GM19455 (cell line): Measurements from ENCODE around the gene A4GALT.
"Not testable (repeated sequence)": the region's sequence is repeated elsewhere in the genome, so short reads cannot be mapped to it uniquely, and the experiment has no call there.

ENCODE experiments used
- ATAC-seq: cut with Tn5 transposase; IDR thresholded peaks from one replicate; pipeline ENCODE4 v1.9.1; 2021; ENCODE audit not compliant: unreplicated experiment

Gene A4GALT, protein sequence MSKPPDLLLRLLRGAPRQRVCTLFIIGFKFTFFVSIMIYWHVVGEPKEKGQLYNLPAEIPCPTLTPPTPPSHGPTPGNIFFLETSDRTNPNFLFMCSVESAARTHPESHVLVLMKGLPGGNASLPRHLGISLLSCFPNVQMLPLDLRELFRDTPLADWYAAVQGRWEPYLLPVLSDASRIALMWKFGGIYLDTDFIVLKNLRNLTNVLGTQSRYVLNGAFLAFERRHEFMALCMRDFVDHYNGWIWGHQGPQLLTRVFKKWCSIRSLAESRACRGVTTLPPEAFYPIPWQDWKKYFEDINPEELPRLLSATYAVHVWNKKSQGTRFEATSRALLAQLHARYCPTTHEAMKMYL

DNA sequence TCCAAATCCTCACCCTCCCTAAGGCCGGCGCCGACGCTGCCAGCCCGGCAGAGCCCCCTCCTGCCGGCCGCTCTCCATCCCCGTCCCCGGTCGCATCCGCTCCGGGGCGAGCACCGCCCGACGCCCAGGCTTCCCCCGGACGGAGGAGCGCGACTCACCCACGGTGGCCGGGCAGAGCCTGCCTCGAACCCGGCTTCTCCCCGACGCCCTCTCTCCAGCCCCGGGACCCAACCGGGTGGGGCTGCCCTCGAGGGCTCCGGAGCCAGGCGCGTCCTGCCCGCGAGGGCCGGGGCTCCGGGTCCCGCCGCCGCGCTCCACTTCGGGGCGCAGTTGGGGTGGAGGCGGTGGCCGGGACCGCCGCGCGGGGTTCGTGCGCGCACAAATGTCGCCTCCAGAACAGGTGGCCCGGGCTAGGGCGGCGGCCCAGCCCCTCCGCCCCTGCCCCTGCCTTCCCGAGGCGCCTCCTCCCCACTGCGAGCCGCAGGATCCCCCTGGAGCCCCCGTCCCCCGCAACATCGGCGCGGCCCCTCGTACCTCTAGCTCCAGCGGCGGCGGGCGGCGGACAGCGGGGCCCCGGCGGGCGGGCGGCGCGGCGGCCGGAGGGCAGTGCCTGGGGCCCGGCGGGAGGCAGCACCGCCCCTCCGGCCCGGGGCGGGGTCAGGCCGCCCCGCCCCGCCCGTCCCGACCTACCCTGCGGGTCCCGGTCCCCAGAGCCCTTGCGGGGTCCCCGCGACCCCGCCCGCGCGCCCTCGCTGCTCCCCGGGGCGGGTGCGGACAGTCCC, at the start of gene A4GALT:
TSS of gene A4GALT (minus strand) at position 608 of the 782 bp plus-strand sequence. CDS start 26,919 bp downstream, outside the sequence.
- no peak for ATAC-seq

- ATAC-seq = no peak
These were observed 49.7 kb upstream of the A4GALT start for GRCh38 chr22:42770448-42770726.

DNA sequence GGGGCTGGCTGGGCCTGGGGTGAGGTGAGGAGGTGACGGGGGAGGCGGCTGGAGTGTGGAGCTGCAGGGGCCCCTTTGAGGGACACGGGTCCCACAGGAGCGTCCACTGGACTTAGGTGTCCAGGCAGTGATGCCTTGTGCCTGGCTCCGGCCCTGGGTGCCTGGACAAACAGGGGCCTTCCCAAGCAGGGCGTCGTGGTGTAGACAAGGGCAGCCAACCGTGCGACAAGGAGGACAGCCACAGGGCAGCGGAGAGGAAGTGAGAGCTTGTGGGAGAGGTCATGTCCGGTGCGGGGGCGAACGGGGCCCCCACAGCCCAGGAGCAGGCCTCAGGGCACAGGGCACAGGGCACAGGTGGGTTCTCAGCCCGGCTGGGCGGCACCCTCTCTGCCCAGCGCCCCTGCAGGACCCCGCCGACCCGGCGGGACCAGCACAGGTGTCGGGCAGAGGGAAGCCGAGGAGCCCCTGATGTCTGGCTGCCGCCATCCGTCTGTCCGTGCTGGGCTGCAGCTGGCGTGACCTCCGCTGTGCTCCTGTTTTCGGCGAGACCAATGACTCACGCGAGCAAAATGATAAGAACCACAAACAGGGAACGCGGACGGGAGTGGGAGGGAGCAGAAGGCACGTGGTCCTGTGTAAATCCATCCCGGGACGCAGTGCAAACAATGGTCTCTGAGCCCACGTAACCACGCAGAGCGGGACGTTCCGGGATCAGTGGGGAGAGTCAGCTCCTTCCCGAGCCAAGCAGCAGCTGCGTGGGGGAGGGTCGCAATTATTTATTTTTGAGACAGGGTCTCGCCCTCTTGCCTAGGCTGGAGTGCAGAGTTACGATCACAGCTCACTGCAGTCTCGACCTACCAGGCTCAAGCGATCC, 49.1 kb upstream of the A4GALT start:
- peak; percentile 72 for ATAC-seq

- no peak for ATAC-seq
These were observed 48.5 kb upstream of the A4GALT start for GRCh38 chr22:42769238-42769573.

DNA sequence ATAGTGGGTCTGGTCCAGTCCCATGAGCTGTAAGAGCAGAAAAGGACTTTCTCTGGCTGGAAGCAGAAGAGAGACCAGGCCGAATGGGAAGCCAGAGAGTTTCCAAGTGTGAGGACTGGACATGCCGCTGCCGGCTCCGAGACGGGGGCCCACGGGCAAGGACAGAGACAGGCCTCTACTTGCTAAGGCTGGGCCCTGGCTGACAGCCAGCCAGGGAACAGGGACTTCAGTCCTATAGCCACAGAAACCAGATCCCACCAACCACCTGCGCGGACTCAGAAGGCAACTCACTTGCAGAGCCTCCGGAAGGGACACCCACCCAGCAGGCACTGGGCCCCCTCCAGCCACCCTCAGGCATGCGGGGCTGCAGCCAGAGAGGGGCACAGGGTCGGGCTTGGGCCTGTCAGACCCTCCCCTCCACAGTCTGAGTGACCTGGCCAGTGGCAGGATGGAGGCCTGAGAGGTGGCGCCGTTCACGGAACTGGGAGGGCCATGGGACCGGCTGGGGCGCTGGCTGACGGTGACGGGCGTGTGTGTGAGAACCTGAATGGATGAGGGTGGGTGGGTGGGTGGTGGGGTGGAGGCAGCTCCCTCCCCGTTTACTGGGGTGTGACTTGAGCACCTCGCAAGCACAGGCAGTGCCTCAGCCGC, 47.8 kb upstream of the A4GALT start:
- no peak for ATAC-seq

GRCh38 chr22:42766860-42767259, 46.2 kb upstream of the A4GALT start:
- ATAC-seq = no peak

DNA sequence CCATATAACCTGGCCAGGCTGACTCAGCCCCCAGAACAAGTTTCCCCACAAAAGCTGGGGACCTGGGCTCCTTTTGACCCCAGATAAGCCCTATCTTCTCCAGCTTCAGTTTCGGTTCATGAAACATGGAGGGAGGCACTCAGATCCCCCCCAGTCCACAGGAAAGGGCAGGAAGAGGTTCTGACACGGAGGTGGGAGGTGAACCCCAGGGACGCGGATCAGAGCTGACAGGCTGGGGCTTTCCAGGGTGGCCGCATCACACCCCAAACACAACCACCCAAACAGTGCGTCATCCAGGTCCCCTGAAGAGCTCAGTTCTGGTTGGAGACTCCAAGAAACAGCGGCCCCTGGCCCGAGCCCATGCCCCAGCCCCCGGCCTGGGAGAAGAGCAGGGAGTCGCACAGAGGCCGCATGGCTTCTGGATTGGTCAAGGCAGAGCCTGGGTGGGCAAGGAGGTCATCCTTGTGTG, 44.3 kb upstream of the A4GALT start:
- ATAC-seq = no peak

GRCh38 chr22:42763965-42764480, 43.4 kb upstream of the A4GALT start:
- no peak for ATAC-seq

- no peak for ATAC-seq
These were observed 40.3 kb upstream of the A4GALT start for GRCh38 chr22:42760806-42761565.

- ATAC-seq = no peak
These were observed 38.4 kb upstream of the A4GALT start for GRCh38 chr22:42758931-42759629.

DNA sequence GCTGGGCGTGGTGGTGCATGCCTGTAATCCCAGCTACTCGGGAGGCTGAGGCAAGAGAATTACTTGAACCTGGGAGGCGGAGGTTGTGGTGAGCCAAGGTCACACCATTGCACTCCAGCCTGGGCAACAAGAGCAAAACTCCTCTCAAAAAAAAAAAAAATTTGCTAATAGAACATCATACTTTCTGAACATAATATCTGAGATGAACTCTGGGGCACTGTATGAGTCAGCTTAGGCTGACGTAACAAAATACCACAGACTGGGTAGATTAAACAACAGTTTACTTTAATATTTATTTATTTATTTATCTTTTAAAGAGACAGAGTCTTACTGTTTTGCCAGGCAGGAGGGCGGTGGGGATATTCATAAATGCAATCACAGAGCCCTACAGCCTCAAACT, 34.9 kb upstream of the A4GALT start:
- not testable (repeated sequence) for ATAC-seq

DNA sequence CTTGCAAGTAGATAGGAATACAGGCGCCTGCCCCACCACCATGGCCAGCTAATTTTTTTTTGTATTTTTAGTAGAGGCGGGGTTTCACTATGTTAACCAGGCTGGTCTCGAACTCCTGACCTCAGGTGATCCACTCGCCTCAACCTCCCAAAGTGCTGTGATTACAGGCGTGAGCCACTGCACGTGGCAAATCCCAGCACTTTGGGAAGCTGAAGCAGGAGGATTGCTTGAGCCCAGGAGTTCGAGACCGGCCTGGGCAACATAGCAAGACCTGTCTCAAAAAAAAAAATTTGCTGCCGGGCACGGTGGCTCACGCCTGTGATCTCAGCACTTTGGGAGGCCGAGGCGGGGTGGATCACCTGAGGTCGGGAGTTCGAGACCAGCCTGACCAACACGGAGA, 34.5 kb upstream of the A4GALT start:
- not testable (repeated sequence) for ATAC-seq

DNA sequence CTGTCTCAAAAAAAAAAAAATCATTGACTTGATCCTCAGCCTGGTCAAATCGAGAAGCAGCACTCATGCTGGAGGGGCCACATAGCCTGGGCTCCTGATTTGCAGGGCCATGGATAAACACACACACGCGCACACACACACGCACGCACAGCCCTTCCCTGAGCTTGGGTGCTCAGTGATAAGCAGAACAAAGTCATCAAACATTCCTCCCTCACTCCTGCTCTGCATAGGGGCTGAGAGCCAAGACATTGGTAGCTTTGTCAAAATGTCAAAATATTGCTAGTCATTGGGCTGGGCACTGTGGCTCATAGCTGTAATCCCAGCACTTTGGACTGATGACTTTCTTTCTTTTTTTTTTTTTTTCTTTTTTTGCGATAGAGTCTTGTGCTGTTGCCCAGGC, 34.0 kb upstream of the A4GALT start:
- no peak for ATAC-seq

DNA sequence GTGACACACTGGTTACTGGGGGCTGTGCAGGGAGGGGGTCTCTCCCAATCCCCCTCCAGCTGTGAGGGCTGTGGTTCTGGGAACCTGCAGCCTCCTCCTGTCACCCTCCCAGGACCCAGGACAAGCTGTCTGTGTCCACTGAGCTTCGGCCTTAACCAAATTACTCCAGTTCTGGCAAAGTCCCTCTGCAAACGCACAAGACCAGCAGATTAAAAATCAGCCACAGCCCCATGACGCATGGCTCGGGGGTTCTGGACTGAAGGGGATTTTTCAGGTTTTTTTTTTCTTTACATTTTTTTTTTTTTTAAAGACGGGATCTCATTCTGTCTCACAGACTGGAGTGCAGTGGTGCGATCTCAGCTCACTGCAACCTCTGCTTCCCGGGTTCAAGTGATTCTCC, 32.2 kb upstream of the A4GALT start:
- no peak for ATAC-seq

DNA sequence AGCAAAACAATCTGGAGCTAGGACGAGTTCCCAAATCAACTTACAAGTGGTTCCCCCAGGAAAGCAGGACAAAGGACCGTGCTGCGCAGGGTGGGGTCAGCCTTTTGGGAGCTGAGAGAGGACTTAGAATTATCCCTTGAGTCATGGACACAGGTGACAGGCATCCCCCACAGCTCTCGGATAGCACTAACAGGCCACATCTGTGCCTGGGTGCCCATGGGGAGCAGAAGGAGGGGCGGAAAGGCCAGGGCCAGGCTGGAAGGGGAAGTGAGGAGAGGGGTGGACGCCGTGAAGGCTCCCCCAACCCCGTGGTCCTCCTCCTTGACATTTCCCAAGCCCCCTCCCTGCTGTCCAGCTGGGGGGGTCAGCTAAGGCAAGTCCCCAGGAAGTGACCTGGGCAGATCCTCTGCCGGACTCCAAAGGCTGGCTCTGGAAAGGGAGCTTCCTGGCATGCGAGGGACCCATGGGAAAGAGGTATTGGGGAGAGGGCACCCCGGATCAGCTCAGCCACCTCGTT, 31.6 kb upstream of the A4GALT start:
- ATAC-seq = no peak

GRCh38 chr22:42750421-42750820, 29.8 kb upstream of the A4GALT start:
- not testable (repeated sequence) for ATAC-seq

- ATAC-seq = no peak
These were observed 27.2 kb upstream of the A4GALT start for GRCh38 chr22:42747701-42748513.

DNA sequence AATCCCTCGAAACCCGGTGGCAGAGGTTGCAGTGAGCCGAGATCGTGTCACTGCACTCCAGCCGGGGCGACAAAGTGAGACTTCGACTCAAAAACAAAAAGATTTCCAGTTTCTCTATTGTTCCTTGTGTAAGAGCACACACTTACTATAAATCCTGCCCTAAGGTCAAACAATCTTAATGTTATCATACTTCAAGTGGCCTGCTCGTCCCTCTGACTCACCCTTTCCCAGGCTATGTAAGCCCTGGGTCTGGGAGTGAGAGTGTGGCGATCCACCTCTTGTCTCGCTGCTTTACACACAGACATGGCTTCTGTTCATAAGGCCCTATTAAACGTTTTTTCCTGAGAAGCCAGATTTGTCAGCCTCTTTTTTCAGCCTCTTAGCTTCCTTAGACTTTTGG, 24.4 kb upstream of the A4GALT start:
- no peak for ATAC-seq
